Activated CD4-positive, CD25-positive, alpha-beta regulatory T cell (primary cell): ENCODE data around the gene TBC1D2.
"Not testable (repeated sequence)": the region's sequence is repeated elsewhere in the genome, so short reads cannot be mapped to it uniquely, and the experiment has no call there.

Experiments used
- DNase-seq, 4 experiments: peaks; one replicate each; lab custom pipeline; 2025; lab: John Stamatoyannopoulos, UW

The TBC1D2 gene

GRCh38 chr9:98270284-98270683 lies 14.8 kb upstream of the TBC1D2 start:
- not testable (repeated sequence) for DNase-seq

DNA sequence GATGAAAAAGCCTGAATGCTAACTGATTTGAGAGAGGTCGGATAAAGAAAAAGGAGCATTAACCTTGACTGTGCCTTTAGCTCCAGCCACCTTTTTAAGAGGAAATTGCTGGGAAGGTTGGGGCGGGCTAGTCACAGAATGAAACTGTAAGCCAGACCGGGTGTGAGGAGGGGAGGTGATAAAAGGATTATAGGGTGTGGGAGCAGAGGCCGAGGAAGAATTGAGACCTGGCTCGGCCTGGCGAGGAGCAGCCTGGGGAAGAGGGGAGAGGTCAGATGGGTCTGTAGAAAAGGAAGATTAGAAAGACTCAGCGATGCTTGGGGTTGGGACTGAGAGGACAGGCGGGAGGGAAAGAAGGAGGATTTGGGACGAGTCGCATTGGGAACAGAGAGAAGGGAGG lies 14.2 kb upstream of the TBC1D2 start:
- not testable (repeated sequence) for DNase-seq

DNA sequence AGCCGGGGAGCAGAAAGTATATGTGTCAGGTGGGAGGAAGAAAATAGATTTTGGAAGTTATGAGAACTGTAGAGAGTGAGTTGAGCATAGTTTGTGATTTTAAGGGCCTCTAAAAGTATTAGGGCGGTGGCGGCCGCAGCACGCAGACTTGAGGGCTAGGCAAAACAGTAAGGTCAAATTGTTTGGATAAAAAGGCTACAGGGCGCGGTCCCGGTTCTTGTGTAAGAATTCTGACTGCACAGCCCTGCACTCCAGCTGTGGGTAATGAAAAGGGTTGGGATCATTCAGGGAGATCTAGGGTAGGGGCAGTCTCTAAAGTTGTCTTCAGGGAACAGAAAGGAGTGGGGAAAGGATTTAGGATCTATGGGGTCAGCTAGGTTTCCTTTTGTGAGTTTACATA lies 12.1 kb upstream of the TBC1D2 start:
- not testable (repeated sequence) for DNase-seq

- DNase-seq: no peak
These were observed 9.1 kb upstream of the TBC1D2 start for GRCh38 chr9:98264516-98264915.

DNA sequence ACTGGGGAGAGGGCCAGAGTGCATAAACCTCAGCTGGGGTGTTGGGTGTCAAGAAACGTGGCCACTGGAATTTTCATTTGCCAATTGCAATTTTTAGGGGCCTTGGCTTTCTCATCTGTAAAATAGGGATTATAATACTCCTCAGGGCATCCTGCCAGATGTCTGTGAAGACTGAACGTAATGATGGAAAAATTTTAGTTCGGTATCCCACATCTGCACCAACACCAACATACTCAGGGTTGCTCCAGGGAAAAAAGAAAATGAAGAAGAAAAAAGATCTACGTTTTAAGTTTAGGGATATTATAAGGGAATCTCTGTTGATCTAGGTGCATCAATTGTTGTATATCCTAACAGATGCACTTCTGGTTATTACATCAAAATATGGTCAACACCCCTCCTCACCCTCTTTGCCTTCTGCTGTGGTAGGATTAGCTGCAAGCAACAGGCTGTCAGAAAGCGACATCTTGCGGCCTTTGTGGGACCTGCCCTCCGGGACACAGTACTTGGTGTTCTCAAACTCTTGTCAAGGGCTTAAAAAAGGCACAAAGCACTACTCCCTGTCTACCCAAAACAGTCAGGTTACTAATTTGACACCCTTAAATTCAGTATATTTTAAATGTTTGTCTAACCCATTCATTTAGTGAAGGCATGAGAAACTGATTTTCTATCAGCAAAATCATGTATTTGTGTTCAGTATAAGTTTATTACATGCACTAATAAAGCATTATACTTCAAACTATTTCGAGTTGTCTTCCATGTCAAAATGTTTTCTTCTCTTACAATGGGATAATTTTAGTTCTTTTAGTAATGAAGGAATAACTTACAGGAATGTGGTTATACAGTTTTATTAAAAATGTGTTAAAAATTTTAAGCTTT lies 8.3 kb upstream of the TBC1D2 start:
- peak; percentile 52 to 70 (median 65) for DNase-seq

DNA sequence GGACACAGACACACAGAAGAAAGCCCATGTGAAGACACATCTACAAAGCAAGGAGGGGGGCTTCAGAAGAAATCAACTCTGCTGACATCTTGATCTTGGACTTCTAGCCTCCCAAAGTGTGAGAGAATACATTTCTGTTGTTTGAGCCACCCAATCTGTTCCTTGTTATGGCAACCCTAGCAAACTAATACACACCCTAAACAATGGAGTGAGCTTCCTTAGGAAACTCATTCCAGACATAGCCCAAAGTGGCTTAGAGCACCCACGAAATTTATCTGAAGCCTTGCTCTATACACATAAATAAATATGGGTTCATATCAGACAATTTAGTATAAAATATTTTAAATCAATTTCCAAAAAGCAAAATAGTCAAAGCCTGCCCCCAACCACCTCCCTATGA lies 7.6 kb upstream of the TBC1D2 start:
- DNase-seq: no peak

DNA sequence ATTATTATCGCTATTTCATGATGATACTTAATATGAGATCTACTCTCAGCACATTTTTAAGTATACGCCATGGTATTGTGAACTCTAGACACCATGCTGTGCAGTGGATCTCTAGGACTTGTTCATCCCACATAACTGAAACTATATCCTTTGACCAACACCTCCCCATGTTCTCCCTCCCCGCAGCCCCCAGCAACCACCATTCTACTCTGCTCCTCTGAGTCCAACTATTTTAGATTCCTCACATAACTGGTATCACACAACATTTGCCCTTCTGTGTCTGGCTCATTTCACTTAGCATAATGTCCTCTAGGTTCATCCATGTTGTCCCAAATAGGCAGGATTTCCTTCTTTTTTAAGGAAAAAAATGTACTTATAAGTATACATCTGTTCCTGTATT lies 6.6 kb upstream of the TBC1D2 start:
- DNase-seq: no peak

DNA sequence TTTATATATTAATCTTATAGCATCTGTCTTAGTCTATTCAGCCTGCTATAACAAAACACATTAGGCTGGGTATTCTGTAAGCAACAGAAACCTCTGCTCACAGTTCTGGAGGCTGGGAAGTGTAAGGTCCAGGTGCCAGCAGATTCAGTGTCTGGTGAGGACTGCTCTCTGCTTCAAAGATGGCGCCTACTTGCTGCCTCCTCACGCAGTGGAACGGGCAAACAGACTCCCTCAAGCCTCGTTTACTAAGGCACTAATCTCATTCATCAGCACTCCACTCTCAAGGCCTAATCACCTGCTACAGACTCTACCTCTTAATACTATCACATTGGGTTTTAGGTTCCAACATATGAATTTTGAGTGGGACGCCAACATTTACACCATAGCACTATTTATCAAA lies 5.2 kb upstream of the TBC1D2 start:
- no peak for DNase-seq

DNA sequence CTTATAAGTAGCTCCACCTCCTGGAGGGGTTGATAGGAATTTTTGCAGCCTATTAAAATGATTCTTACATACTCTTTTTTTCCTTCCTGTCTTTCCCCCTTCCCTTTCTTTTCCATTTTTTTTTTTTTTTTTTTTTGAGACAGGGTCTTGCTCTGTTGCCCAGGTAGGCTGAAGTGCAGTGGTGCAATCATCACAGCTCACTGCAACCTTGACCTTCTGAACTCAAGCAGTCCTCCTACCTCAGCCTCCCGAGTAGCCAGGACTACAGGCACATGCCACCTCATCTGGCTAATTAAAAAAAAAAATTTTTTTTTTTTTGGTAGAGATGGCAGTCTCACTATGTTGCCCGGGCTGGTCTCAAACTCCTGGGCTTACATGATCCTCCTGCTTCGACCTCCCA lies 4.3 kb upstream of the TBC1D2 start:
- DNase-seq: no peak

- peak in 1 of 4 experiments; percentile 13 for DNase-seq
These were observed 1.3 kb upstream of the TBC1D2 start for GRCh38 chr9:98256756-98257155.

DNA sequence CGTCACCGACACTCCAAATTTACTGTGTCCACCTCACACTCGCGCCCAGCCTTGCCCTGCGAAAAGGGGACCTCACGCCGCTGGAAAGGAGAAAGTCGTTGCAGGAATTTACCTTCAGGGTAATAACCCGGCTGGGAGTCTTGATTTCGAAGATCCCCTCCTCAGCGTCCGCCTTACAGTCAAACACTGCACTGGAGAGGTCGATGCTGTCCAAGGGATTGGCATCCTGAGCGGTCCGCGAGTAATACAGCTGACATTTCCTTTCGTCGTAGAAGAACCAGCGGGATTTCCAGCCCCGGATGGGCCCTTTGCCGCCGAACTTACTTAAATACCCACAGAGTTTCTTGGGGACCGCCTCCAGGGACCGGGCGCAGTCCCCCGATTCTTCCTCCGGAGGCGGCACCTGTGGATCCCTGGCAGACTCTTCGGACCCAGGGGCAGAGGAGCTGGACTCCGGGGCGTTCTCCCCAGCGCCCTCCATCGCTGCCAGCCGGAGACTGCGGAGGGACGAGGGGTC lies 330 bp downstream of the TBC1D2 start:
- peak in 1 of 4 experiments; percentile 11 for DNase-seq

DNA sequence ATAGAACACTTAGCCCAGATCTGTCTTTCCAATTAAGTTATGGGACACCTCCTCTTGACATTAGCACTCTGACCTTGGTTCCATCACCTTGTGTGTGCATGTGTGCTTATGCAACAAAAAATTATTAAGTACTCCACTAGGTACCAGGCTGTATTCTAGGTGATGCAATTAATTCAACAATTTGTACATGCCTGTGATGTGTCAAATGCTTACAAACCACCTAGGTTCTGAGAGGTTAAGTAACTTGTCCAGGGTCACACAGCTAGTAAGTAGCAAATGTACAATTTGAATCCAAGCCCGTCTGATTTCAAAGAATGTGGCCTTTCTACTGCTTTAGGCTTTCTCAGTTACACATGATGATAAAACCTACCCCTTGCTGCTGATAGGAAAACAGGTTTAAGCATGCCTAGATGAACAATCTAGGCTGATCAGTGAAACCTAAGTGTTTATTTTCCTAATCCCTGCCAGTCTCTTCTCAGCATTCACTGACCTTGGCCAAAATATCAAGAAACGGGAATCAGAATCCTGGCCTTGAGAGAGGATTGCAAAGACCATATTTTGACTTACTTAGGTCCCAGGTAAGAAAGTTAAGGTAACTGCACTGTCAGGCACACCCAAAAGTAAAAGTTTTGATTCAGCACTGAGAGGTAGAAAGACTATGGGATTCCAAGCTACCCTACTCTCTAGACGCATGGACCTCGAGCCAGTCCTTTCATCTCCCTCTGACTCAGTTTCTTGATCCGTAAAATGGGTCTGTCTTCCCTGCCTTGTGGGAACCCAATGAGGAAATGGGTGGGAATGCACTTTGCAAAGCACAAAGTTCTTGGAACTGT lies 1.0 kb downstream of the TBC1D2 start:
- DNase-seq: no peak

DNA sequence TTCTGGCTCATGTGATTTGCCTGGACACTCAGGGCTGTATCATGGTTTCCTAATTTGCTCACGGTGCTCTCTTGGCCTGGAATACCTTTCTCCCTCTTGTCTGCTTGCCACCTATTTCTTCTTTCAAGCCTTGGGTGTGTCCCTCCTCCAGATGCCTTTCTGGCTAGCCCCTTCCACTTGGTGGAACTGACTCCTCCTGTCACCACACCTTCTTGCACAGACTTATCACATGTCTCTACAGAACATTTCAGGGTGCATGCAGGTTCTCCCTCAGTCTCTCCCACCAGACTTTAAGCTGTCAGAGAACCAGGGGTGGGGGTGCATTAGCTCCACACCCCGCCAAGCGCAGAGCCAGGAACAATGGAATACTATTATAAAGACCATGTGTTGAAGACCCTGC lies 1.9 kb downstream of the TBC1D2 start:
- DNase-seq: no peak

DNA sequence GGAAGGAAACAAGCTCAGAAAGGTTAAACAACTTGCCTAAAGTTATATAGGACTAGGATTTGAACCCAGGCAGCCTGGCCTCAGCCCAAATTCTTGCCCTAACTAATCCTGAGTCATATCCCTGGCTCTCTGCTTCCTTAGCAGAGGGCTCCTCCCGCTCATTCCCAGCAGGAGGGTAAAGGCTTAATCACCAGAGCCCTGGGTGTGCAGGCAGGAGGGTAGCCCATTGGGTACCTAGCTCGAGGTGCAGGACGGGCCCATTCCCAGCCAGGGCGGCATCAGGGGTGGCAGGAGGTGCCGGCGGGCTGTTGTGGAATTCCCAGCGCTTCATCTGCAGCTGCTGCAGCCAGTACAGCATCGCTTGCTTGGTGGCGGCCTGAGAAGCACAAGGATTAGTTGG lies 3.9 kb downstream of the TBC1D2 start:
- DNase-seq: no peak

GRCh38 chr9:98249771-98250170 lies 5.7 kb downstream of the TBC1D2 start:
- no peak for DNase-seq

GRCh38 chr9:98248737-98249474 lies 6.5 kb downstream of the TBC1D2 start:
- DNase-seq: no peak

GRCh38 chr9:98247831-98248657 lies 7.4 kb downstream of the TBC1D2 start:
- no peak for DNase-seq

DNA sequence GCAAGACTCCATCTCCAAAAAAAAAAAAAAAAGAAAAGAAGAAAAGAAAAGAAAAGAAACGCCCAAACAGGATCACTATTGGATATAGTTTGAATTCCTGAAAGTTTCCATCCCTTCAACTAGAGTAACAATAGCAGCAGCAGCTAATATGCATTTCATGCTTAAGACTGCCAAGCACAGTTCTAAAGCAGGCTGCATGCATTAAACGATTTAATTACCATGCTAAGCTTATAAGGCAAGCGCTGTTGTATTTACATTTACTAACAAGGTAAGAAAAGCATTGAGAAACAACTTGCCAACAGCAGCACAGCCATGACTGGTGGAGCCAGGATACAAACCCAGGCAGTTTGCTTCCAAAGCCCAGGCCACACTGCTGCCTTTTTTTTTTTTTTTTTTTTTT lies 13.0 kb downstream of the TBC1D2 start:
- DNase-seq: no peak

- no peak for DNase-seq
These were observed 13.8 kb downstream of the TBC1D2 start for GRCh38 chr9:98241357-98242300.

GRCh38 chr9:98240475-98240874 lies 15.0 kb downstream of the TBC1D2 start:
- DNase-seq: no peak
